Anterior cingulate cortex (tissue), 58 donors: ENCODE measurements around the gene SLC15A1.
A peak's percentile ranks its signal among the peaks of the same experiment; 100 is the strongest.
"Not testable (repeated sequence)": the region's sequence is repeated elsewhere in the genome, so short reads cannot be mapped to it uniquely, and the experiment has no call there.

Experiments used
- DNase-seq, 58 donors: peaks; one replicate each; lab custom pipeline; 2025; lab: John Stamatoyannopoulos, UW

The SLC15A1 gene

DNA sequence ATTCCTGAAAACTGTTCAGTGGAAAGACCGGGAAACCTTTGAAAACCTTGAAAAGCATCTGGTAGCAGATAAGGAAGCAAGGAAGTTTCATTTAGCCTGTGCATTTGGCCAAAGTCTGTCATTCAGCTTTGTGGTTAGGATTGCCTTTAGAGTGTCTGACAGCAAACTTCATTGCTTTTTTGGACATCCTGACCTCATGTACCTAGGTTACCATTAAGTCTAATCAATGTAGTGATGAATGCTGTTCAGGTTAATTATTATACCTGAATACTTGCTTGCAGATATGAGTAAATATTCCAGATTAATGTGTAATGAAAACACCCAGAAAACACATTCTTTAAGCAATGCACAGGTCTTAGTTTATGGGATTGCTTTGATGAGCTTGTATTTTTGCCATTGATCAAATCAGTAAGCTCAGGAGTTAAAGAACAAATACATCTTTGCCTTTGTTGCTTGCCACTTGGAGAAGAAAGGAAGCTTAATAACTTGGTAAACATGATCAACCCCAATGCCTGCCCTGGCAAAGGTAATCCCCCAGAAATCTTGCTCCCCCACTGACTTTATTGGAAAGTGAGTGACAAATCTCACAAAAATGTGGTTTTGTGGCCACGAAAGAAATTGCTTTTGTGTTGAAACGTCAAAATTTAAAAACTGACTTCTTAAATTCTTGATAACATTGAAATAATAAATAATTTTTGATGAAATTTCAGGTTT is 87.4 kb downstream of the SLC15A1 start:
- DNase-seq, result no peak

DNA sequence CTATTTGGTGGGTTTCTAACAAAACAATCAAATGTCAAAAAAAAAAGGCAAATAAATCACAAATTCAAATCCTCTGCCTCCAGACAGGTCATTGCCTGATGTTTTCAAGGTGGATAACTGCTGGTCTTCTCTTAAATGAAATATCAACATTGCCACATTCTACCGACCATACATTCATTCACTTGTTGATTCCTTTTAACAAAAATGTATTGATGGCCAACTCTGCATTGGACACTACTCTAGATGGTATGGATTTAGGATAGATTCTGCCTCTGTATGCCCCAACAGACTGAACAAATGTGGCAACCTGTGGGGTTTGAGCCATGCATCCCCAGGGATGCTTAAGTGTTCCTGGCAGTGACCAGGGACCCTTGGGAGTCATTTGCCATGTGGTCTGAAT is 88.0 kb downstream of the SLC15A1 start:
- DNase-seq, result no peak

DNA sequence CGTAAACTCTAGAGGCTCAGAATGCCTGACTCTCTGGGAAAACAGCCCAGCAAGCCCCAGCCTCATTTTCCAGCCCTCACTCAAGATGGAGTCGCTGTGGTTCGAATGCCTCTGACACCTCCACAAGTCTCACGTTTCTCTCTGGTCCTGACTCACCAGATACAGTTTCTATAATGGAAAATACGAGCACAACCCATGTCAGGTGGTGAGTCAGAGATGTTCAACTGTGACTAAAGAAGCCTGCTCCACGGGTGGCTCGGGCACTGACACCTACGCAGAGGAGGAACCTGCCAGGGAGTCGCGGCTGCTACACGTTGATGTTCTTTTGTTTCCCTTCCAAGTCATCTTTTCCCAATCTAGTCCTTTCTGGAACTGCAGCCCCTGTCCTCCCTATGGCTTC is 88.4 kb downstream of the SLC15A1 start:
- peak in 6 of 58 donors; percentile 2 to 37 (median 3) for DNase-seq

DNA sequence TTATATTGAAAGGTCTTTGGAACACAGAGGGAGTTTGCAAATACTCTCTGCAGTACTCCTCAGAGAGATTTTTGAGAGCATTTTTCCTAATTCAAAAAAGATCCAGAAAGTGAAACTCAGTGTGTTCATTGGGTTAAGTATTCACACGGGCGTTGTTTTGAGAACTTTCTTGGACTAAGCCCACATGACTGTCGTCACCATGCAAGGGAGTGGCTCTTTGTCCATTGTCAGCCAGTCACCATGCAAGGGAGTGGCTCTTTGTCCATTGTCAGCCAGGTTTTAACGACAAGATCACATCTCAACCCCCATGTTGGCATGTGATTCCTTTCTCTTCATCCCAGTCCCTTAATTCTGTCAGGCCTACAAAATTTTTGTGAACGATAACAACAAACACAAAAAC is 94.3 kb downstream of the SLC15A1 start:
- no peak for DNase-seq

DNA sequence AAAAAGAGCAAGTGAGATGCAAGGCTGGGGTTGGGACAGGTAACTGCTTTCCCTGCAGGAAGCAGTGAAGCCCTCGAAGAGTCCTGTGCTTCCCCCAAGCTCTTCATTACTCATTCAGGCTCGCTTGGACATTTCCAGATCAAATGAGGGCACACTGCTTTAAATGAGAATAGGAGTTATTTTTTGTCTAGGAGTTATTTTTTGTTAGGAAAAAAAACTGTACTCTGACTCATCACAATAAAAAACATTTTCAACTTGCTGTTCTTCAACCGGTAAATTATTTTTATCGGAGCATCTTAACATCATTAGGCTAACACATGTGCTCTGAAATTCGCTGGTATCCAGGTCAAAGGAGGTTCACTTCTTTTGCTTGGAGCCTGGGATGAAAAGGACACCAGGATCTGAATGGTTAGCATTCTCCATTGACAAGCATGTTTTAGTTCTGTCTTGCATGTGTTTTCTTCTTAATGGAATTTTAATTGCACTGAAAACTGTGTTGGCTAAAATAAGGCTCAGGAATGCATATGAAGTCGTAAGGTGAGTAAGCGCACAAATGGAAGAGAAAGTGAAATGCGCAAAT is 94.9 kb downstream of the SLC15A1 start:
- DNase-seq, result no peak

DNA sequence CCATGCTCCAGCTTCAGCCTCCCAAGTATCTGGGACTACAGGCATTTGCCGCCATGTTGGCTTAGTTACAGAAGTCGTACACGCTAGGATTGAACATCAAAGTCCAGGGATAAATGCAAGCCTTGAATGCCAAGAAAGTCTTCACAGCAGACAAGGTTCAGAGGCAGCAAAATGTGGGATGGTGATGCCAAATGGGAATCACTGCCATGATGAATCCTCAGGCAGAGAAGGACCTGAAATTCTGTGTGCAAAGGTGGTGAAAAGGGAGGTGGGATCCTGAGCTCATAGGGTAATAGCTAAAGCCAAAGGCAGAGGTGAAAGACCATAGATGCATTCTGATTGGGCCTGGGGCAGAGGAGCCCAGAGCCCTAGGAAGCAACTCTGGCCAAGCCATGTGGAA is 96.2 kb downstream of the SLC15A1 start:
- no peak for DNase-seq

DNA sequence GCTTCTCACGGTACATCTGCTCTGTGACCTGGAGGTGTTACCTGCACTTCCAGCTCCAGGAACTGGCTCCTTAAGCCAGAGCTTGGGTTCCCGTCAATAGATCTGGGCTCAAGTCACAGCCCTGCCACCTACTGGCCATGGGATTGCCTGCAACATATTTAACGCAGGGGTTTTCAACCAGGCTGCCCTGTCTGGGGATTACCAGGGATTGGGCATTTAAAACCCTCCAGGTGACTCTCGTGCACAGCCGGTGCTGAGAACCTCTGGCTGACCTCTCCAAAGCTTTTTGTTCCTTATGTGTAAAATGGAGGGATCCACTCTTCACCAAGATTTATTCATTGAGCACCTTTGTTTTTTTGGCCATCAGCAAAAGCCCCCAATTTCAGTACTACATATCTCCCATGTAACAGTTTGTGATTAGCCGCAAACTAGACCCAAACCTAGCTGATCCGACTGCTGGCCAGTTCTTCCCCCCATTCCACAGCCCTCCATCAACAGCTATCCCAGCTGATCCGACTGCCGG is 98.9 kb downstream of the SLC15A1 start:
- peak in 52 of 58 donors; percentile 4 to 75 (median 44) for DNase-seq

DNA sequence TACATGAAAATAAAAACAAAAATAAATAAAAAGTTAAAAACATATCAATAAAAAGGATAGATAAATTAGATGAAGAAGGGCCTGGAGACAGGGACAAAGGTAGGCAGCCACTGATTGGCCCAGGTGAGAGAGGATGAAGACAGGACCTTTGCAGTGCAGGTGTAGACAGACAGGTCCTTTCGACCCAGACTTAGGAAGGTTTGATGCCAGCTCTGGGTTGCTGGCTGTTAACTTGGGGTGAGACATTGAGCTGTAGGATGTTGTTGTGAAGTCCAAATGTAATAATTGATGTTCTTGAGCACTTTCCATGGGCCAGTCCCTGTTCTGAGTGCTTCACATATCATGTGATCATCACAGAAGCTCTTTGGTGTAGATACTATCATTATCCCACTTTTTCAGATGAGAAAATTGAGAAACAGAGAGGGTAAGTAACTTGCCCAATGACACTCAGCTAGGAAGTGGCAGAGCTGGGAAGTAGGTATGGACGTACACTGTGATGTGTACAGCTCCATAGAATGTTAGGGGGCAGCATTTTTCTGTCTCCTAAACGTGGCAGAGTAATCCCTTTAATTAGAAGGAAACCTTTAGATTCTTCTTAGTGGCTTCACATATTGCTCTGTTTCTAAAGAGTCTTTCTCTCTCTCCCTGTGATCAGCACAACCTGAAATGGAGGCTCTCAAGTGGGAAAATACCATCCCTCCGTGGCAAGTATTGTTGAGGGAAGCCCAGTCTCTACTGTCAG is 99.6 kb downstream of the SLC15A1 start:
- DNase-seq, result no peak

- no peak for DNase-seq
Observed at GRCh38 chr13:98652276-98652675, 100.2 kb downstream of the SLC15A1 start.

GRCh38 chr13:98651744-98652143 is 100.7 kb downstream of the SLC15A1 start:
- DNase-seq, result no peak

DNA sequence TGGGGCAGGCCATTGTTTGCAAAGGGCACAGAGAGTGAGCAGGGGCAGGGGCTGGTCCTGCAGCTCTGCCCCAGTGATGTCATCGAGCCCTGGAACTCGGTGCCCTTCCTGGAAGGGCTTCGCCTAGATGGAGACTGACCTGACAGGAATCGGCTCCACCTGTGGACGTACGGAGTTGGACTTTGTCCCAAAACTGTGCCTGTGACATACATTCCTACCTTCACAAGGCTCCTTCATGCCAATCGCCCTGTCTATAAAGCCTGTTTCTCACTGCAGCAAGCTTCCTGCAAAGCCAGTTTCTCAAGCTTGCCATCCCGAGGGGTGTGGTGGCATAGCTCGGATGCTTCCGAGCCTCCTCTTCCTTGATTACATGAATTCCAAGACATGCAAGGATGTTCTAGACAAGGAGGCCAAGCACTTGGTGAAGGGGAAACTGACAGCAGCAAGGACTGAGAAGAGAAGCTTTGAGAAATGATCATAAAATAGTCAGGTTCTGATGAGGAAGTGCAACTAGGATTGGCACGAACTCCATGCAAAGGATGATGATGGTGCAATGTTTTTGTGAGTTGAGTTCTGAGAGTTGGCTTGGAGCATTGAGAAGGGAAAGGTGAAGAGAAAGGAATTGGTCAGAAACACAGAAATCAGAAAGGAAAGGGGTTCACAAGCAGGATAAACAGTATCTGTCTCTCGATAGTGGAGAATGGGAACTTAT is 101.9 kb downstream of the SLC15A1 start:
- DNase-seq, result no peak

- DNase-seq, result no peak
Observed at GRCh38 chr13:98649861-98650260, 102.6 kb downstream of the SLC15A1 start.

DNA sequence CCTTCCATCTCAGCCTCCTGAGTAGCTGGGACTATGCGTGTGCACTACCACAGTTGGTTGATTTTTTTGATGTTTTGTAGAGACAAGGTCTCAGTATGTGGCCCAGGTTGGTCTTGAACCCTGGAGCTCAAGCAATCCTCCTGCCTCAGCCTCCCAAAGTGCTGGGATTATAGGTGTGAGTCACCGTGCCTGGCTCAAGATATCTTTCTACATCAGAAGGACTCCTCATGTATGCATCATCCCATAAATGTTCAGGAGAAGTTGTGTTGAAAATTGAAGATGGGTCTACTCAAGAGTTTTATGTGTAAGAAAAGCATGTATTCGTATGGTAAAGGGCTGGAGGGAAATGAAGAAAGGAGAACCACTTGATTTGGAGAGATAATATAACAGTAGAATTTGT is 103.8 kb downstream of the SLC15A1 start:
- DNase-seq, result no peak

DNA sequence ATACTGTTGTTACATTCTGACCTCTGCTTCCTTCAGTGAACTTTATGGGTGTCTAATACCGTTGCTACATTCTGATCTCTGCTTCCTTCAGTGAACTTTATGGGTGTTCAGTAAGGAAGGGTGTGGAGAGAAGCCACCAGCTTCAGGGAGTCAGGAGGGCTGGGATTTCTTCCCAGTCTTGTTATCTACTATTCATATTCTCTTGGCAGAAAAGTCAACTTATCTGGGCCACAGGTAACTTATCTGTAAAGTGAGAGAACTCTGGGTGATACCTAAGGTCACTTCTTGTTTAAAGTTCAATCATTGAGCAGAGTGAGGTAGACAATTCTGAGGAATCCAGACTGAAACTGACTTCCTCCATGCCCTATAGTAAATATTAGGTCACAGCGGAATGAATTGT is 104.3 kb downstream of the SLC15A1 start:
- DNase-seq, result no peak

DNA sequence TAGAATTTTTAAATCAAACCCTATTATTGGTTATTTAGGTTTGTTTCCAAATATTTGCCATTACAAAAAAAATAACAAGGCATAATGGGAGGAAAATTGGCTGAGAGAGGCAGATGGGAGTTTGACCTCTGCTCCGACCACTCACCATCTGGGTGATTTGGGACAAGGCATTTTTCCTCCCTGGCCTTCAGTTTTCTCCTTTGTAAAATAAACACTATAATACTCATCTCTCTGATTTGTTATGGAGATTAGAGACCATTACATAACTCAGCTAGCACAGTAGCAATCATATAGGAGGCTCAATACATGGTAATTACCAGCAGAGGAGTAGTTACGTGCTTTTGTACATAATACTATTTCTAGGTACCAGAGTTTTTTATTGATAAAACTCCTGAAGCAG is 105.4 kb downstream of the SLC15A1 start:
- DNase-seq, result no peak

- DNase-seq, result no peak
Observed at GRCh38 chr13:98643479-98643878, 109.0 kb downstream of the SLC15A1 start.

GRCh38 chr13:98641075-98641474 is 111.4 kb downstream of the SLC15A1 start:
- DNase-seq, result no peak

- DNase-seq, result not testable (repeated sequence)
Observed at GRCh38 chr13:98639785-98640184, 112.7 kb downstream of the SLC15A1 start.

DNA sequence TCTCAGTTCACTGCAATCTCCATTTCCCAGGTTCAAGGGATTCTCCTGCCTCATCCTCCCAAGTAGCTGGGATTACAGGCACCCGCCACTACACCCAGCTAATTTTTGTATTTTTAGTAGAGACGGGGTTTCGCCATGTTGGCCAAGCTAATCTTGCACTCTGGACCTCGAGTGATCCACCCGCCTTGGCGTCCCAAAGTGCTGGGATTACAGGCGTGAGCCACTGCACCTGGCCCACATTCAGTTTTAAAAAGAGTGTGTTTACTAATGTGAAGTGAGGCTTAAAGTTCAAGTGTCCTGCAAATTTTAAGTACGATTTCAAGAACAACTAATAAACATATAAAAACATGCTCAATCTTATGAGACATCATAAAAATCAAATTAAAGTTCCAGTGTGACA is 114.1 kb downstream of the SLC15A1 start:
- not testable (repeated sequence) for DNase-seq
